ENCODE measurements around the gene STEAP1. TPM values are rescaled to one million over a fixed set of nuclear protein-coding genes. Genes with fewer than 3 reads are reported as not detected.

The STEAP1 gene
- total RNA-seq, 4 donors from 2014 or later: 2.9 to 14.6 (median 8.8) TPM

DNA sequence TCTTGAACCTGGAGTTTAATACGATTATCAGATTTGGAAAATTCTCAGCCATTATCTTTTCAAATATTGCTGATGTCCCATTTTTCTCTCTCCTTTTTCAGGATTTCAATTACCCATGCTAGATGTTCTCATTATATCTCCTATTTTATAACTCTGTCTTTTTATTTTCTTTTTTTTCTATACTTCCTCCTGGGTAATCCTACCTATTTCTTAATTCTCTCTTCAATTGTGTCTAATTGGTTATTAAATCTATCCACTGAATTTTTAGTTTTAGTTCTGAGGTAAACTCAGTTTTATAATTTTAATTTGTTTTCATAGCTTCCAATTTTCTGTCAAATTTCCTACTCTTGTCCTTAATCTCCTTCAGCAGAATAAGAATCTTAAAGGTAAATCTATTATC lies 15.6 kb downstream of the STEAP1 start:
- Histone ChIP-seq H3K4me1 (no peaks in the 10 kb centered on the region), H3K27me3 (no peaks in the 10 kb centered on the region), H3K36me3 (no peaks in the 10 kb centered on the region), H3K4me3 (no peak overlapping the region), H3K9me3 (no peaks in the 10 kb centered on the region), H3K27ac (replicated peaks in 1 of 4) (no peak overlapping the region)
- WGBS: 97% methylated on average over 1 of the region's 1 CpG
- intact Hi-C loops (cut with DNase I): no loop called here
- no peak for DNase-seq (ENCODE audit: extremely low spot score)
- TF ChIP-seq POLR2A (IDR thresholded peaks at IDR 0.05; ENCODE audit: low read depth) (no peak), EP300 (IDR thresholded peaks at IDR 0.05) (no peak)
- TF ChIP-seq, protein P1, sequence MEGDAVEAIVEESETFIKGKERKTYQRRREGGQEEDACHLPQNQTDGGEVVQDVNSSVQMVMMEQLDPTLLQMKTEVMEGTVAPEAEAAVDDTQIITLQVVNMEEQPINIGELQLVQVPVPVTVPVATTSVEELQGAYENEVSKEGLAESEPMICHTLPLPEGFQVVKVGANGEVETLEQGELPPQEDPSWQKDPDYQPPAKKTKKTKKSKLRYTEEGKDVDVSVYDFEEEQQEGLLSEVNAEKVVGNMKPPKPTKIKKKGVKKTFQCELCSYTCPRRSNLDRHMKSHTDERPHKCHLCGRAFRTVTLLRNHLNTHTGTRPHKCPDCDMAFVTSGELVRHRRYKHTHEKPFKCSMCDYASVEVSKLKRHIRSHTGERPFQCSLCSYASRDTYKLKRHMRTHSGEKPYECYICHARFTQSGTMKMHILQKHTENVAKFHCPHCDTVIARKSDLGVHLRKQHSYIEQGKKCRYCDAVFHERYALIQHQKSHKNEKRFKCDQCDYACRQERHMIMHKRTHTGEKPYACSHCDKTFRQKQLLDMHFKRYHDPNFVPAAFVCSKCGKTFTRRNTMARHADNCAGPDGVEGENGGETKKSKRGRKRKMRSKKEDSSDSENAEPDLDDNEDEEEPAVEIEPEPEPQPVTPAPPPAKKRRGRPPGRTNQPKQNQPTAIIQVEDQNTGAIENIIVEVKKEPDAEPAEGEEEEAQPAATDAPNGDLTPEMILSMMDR (IDR thresholded peaks at IDR 0.05): no peak

DNA sequence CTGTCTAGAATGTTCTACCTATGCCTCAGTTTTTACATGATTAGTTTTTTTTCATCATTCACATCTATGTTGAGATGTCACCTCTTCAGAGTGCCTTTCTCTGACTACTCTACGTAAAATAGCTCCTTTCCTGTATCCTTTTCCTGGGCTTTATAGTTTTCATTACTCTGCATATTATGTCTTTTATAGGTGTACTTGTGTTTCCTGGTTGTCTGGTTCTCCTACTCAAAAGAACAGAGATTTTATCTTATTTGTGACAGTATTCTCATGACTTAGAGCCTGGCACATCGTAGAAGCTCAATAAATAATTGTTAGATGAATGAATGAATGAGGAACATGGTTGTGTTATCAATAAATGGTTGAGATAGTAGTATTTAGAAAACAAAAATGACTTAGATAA lies 17.9 kb downstream of the STEAP1 start:
- Histone ChIP-seq H3K4me1 (no peaks in the 10 kb centered on the region), H3K36me3 (no peaks in the 10 kb centered on the region), H3K27ac (replicated peaks in 1 of 4) (no peak overlapping the region), H3K4me3 (no peak overlapping the region), H3K27me3 (no peaks in the 10 kb centered on the region), H3K9me3 (no peaks in the 10 kb centered on the region)
- no peak for DNase-seq (ENCODE audit: extremely low spot score)
- intact Hi-C loops (cut with DNase I): no loop called here
- TF ChIP-seq EP300 (IDR thresholded peaks at IDR 0.05) (no peak), POLR2A (IDR thresholded peaks at IDR 0.05; ENCODE audit: low read depth) (no peak), POLR2AphosphoS5 (IDR thresholded peaks at IDR 0.05) (no peak)
- TF ChIP-seq, protein P1 (IDR thresholded peaks at IDR 0.05): no peak
- 87% methylated on average over 2 of the region's 2 CpGs for WGBS

DNA sequence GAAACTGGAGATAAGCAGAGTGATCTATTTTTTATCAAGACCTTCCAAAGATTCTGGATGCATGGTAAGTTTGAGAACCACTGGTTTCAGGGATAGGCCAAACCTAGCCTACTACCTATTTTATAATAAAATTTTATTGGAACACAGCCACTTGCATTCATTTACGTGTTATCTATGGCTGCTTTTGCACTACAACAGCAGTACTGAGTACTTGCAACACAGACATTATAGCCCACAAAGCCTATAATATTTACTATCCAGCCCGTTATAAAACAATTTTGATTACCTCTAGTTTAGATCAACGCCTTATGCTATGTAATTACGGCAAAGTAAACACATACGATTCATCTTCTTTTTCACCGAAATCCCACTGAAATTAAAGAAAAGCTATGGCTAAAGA lies 18.4 kb downstream of the STEAP1 start:
- H3K27me3 ChIP-seq: no peaks in the 10 kb centered on the region
- no peak overlapping the region for H3K27ac ChIP-seq (replicated peaks in 1 of 4)
- H3K4me3 ChIP-seq: no peak overlapping the region
- no peaks in the 10 kb centered on the region for H3K4me1 ChIP-seq
- WGBS: 91% methylated on average over 6 of the region's 6 CpGs
- H3K9me3 ChIP-seq: no peaks in the 10 kb centered on the region
- no peak for DNase-seq (ENCODE audit: extremely low spot score)
- no peaks in the 10 kb centered on the region for H3K36me3 ChIP-seq
- intact Hi-C loops (cut with DNase I): no loop called here
- TF ChIP-seq POLR2AphosphoS5 (IDR thresholded peaks at IDR 0.05) (no peak), POLR2A (IDR thresholded peaks at IDR 0.05; ENCODE audit: low read depth) (no peak), EP300 (IDR thresholded peaks at IDR 0.05) (no peak)
- TF ChIP-seq, protein P1 (IDR thresholded peaks at IDR 0.05): no peak

DNA sequence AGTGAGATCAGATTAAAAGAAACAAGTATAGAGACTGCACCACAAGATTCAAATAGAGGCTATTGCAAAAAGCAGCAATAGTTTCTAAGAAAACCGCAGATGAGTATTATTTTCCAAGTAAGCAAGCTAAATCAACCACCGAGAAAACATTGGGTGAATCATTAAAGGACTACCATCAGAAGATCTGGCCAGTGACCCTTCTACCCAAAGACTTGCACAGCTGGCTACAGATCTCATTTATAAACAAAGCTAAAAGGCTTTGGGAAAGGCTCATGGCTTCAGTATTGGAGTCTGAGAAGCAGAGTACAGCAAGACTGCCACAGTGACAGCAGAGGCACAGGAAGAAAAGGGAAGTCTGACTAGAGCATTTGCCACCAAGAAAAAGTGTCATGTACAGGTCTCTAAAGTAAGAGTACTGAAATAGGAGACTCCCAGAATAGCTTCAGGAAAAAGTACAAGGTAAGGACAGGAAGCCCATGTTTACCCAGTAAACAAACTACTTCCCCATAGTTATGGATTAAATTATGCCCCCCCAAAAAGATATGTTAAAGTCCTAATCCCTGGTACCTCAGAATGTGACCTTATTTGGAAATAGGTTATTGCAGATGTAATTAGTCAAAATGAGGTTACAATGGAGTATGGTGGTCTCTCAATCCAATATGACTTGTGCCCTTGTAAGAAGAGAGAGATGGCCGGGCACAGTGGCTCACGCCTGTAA lies 19.0 kb downstream of the STEAP1 start:
- DNase-seq (ENCODE audit: extremely low spot score): no peak
- Histone ChIP-seq H3K36me3 (no peaks in the 10 kb centered on the region), H3K27ac (replicated peaks in 1 of 4) (no peak overlapping the region), H3K27me3 (no peaks in the 10 kb centered on the region), H3K9me3 (no peaks in the 10 kb centered on the region), H3K4me3 (no peak overlapping the region), H3K4me1 (no peaks in the 10 kb centered on the region)
- intact Hi-C loops (cut with DNase I): no loop called here
- TF ChIP-seq POLR2AphosphoS5 (IDR thresholded peaks at IDR 0.05): no peak
- TF ChIP-seq, protein P1 (IDR thresholded peaks at IDR 0.05): no peak
- TF ChIP-seq POLR2A (IDR thresholded peaks at IDR 0.05; ENCODE audit: low read depth): no peak
- no peak for TF ChIP-seq EP300 (IDR thresholded peaks at IDR 0.05)
- WGBS: 90% methylated on average over 4 of the region's 4 CpGs

DNA sequence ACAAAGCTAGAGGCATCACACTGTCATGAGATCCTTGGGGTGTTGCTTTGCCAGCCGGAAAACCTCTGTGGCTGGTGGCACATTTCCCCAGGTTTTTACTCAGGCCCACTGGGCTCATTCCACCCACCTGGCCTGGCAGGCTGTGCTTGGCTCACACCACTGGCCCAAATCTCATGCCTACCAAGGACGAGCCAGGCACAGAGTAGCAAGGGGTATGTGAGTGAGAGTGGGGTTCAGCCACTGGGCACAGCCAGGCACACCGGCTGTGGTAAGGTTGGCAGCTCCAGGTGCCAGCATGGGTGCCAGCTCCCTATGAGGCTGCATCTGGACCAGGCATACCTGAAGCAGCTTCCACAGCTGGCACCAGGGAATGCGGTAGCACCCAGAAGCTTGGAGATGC lies 21.4 kb downstream of the STEAP1 start:
- WGBS: 70% methylated on average over 4 of the region's 4 CpGs
- no peaks in the 10 kb centered on the region for H3K36me3 ChIP-seq
- H3K27me3 ChIP-seq: no peaks in the 10 kb centered on the region
- no peak overlapping the region for H3K27ac ChIP-seq (replicated peaks in 1 of 4)
- intact Hi-C loops (cut with DNase I): no loop called here
- TF ChIP-seq POLR2A (IDR thresholded peaks at IDR 0.05; ENCODE audit: low read depth) (no peak), EP300 (IDR thresholded peaks at IDR 0.05) (no peak), POLR2AphosphoS5 (IDR thresholded peaks at IDR 0.05) (no peak)
- TF ChIP-seq, protein P1 (IDR thresholded peaks at IDR 0.05): no peak
- no peak for DNase-seq (ENCODE audit: extremely low spot score)
- peaks cover 0 to 6% (median 0%) of the 10 kb centered on the region in 4 donors for H3K4me1 ChIP-seq
- no peaks in the 10 kb centered on the region for H3K9me3 ChIP-seq
- no peak overlapping the region for H3K4me3 ChIP-seq
